Activated T-cell treated with anti-CD3 and anti-CD28 coated beads for 4 hours (primary cell): ENCODE measurements around the gene VPREB1.
A peak's percentile ranks its signal among the peaks of the same experiment; 100 is the strongest.
"Not testable (repeated sequence)": the region's sequence is repeated elsewhere in the genome, so short reads cannot be mapped to it uniquely, and the experiment has no call there.

Experiments
- DNase-seq: peaks from one replicate; pipeline ENCODE4 v3.0.0-alpha.2; 2020

VPREB1 gene

DNA sequence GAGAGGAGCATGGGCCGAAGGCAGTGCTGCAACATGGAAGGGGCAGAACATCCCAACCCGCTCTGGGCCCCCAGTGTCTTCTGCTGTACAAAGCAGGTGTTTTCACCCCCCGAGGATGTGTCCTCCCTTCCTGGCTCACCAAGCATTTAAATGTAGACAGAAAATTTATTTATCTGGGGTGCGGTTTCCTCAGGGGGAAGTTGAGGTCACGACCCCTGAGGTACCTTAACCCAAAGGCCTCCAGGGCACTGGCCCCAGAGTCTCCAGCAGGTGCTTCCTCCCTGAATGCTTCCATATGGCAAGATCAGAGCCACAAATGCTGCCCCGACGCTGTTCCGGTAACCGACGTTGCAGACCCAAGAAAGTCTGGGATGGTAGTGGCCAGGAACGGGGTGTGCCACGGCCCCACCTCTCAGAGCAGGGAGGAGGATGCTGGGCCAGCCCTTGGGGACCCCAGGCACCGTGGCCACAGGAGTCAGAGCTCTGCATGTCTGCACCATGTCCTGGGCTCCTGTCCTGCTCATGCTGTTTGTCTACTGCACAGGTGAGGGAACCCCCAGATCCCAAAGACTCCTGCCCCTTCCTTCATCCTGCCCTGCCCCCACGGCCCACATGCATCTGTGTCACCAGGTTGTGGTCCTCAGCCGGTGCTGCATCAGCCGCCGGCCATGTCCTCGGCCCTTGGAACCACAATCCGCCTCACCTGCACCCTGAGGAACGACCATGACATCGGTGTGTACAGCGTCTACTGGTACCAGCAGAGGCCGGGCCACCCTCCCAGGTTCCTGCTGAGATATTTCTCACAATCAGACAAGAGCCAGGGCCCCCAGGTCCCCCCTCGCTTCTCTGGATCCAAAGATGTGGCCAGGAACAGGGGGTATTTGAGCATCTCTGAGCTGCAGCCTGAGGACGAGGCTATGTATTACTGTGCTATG, at the start of gene VPREB1:
VPREB1 (plus strand) TSS at position 471 of the 935 bp plus-strand sequence; CDS start at position 499, 28 bp downstream.
- DNase-seq: no peak

- DNase-seq: no peak
Measured at GRCh38 chr22:22194931-22195264, 49.7 kb upstream of the VPREB1 start.

DNA sequence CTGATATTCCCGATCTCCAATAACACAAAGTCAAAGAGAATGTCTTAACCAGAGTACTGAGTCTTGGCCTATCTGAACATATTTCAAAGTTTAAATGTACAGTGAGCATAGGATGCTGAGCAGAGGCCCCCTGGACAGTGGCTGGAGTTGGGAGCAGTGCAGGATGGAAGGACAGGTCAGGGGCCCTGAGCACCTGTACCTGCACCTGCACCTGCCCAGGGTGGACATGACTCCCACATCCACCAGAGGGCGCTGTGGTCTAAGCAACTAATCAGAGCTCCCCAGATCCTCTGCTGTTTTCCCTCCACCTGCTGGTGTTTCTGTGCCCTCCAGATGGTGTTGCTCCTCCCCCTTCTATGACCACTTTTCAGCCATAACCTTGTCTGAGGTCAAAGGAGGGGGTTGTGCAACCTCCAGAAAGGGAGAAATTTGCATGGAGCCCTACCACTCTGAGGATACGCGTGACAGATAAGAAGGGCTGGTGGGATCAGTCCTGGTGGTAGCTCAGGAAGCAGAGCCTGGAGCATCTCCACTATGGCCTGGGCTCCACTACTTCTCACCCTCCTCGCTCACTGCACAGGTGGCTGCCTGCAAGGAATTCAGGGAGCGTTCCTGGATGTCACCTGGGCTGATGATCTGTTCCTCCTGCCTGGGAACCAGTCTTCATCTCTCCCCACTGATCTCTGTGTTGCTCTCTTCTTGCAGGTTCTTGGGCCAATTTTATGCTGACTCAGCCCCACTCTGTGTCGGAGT, 49.1 kb upstream of the VPREB1 start:
- peak; percentile 79 for DNase-seq

- DNase-seq: no peak
Measured at GRCh38 chr22:22196018-22196533, 48.5 kb upstream of the VPREB1 start.

- DNase-seq: no peak
Measured at GRCh38 chr22:22196833-22197477, 47.6 kb upstream of the VPREB1 start.

DNA sequence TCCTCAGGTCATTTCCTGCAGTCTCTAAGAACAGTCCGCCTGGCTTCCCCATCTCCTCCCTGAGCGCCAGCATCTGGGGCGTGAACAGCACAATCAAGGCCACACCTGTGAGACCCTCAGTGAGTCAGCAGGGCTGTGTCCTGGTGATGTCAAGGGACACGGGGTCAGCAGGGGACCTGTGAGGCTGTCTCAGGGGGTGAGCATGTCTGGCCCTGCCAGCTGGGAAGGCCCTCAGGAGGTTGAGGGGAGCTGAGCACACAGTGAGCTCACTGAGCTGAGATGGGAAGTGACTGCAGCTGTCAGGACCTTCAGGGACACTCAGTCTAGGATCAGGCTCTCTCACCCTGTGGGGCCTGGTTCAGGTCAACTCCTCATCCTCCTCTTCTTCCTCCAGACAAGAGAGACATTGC, 46.6 kb upstream of the VPREB1 start:
- no peak for DNase-seq

GRCh38 chr22:22198751-22199150, 45.8 kb upstream of the VPREB1 start:
- DNase-seq: no peak

DNA sequence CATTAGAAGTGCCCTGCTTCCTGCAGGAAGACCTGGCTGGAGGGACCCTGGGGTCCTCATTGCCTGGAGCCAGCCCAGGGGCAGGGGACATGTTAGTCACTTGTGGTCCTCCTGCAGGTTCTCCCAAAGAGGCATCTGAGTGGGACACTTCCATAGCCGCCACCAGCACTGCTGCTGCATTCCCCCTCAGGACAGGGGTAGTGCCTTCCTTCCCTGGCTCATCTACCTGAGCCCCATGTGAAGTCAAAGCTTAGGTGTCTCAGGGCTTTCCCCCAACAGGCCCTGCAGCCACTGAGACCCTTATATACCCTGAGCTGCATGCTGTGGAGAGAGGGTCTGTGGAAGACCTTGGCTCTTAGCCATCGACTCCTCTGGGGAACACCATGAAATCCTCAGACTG, 45.0 kb upstream of the VPREB1 start:
- DNase-seq: no peak

- no peak for DNase-seq
Measured at GRCh38 chr22:22200569-22201184, 43.9 kb upstream of the VPREB1 start.

GRCh38 chr22:22201185-22201929, 43.2 kb upstream of the VPREB1 start:
- no peak for DNase-seq

GRCh38 chr22:22201930-22202343, 42.6 kb upstream of the VPREB1 start:
- DNase-seq: no peak

DNA sequence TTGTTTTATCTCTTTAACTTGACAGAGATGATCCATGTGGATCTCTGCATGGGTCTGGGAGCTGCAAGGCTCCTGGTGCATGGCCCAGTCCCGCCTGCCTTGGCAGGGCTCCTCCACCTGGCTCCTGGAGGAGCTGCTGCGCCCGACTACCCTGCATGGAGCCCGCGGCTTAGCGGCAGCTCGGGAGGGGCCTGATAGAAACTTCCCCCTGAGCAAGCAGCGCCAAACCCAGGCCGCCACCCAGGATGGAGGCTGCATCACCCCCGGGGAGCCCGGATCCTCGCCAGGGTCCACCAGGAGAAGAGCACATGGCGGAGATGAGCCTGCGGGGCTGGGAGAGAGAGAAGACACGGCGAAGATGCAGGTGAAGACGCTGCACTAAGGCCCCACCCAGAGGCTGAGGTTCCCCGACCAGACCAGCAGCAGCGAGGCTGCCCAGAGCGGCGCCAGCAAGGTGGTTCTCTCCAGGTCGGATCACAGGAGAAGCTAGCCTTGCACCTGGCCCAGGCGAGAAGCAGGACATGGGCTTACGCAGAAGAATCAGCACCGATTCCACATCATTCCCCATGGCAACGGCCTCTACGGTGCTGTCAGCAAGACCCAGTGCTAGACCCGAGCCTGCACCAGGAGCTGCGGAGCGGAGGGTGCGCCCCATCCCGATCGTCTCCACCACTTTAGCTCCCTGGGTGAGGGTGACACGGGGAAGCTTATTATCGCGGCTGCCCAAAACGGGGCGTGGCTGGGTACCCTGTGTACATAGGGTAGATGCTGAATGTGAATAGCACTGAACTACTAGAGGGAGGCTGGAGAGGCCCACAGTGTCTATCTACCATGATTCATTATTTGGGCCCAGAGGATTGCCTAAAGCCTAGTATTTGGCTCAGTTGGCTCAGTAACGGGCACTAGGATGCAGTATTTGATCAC, 41.3 kb upstream of the VPREB1 start:
- no peak for DNase-seq

GRCh38 chr22:22207845-22208564, 36.6 kb upstream of the VPREB1 start:
- DNase-seq: peak; percentile 72

- no peak for DNase-seq
Measured at GRCh38 chr22:22208652-22209051, 35.9 kb upstream of the VPREB1 start.

DNA sequence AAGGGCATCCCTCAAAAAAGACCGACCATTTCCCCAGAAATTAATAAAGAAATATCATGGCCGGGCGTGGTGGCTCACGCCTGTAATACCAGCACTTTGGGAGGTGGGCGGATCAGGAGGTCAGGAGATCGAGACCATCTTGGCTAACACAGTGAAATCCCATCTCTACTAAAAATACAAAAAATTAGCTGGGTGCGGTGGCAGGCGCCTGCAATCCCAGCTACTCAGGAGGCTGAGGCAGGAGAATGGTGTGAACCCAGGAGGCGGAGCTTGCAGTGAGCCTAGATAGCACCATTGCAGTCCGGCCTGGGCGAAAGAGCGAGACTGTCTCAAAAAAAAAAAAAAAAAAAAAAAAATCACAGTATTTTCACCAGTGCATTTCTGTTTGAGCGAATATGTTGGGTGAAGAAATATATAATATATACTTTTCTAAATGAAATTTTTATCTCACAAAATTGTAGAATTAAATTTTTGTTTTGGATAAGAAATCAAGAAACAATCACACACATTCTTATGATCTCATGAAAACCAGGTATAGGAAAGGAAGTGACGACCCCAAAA, 35.4 kb upstream of the VPREB1 start:
- DNase-seq: not testable (repeated sequence)

DNA sequence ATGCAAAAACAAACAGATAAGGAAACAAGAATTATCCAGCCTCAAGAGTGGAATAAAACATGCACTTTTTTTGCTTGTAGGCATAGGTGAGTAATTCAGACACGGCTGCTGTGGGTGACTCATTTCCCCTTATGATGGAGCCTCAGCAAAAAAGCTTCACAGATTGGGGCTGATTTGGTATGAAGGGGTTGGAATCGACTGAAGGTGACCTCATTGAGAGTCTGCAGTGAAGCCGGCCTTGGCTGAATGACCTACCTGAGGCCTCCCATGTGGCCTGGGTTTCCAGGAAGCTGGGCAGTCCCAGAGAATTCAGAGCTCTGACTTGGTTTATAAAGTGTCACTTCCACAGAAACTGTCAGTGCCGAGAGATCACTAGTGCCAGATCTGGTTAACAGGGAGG, 34.2 kb upstream of the VPREB1 start:
- DNase-seq: peak; percentile 19

DNA sequence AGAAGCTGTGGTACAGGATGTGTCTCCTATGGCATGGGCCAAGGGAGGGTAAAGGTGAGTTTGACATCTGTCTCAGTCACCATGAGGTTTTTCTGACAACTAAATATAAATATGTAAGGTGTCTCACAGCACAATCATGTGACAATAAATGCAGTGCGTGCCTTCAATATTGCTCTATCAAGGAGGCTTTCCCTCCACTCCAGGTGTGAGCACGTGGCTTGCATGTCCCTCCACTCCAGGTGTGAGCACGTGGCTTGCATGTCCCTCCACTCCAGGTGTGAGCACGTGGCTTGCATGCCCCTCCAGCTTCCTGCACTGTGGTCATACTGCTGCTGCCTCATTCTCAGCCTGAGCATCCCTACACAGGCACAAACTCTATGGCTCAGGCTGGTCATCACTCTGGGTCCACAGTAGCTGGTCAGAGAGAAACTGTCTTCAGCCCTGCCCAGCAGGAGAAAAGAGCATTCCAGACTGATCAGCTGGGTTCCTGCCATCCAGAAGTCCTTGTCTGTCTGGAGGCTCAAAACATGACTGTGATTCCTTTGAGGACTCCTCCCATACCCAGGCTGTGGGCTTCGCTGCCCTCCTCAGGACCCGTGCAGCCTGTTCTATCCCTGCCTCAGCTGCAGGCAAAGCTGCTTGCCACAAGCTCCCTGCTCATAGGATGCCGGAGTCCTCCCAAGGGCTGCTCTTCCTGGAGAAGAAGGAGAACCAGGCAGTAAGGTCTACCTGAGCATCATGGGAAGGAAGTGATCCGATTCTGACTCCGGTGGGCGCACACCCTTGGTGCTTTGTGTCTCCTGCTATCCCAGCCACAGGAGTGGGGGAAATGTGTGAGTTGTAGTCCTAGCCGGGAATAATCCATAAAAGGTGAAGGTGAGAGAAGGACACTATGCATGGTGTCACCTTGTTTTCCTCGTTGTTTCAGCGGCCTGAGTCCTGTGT, 33.4 kb upstream of the VPREB1 start:
- DNase-seq: no peak

DNA sequence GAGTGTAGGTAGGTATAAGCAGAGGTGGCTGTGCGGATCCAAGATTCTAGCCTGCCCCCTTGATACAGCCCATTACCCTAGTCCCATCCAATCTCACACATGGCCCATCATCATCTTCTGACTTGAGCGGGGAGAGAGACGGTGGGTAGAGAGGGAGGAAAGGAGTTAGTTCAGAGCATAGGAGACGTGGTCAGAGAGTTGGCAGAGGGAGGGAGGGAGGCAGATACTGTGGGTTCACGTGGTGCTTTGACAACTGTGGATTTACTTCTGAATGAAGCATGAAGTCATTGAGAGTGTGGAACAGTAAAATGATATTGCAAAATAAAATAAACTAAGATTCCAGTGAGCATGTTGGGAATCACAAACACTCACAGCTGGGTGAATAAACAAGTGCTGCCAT, 31.4 kb upstream of the VPREB1 start:
- no peak for DNase-seq
